K562 (cell line): ENCODE results near the gene WFDC12.

Experiments
- CTCF ChIP-seq, 3 experiments: IDR thresholded peaks in 2 of 3; conservative IDR thresholded peaks in 1 of 3; 2 replicates each; pipeline ENCODE4 v1.5.1; 2011 to 2012; ENCODE audit warnings: low read length in 3 of 3, mild to moderate bottlenecking in 3 of 3, control low read depth in 2 of 3, improper control_type of control experiment in 1 of 3, inconsistent platforms in 1 of 3, low read depth in 1 of 3, mixed read lengths in 1 of 3, moderate library complexity in 1 of 3; ENCODE audit not compliant: insufficient read depth in 2 of 3
- EP300 ChIP-seq: IDR thresholded peaks from 2 replicates; pipeline ENCODE4 v1.6.1; 2012; ENCODE audit warnings: low read length, improper control_type of control experiment
- JUN ChIP-seq, 2 experiments: sonication (generic) in 1 of 2; formaldehyde crosslinking in 1 of 2; IDR thresholded peaks; 2 replicates each; pipeline versions ENCODE4 v1.6.1 to v1.8.0; 2012 to 2022; ENCODE audit warnings: borderline replicate concordance in 2 of 2, mild to moderate bottlenecking in 2 of 2, improper control_type of control experiment in 1 of 2, low read depth in 1 of 2, low read length in 1 of 2, missing genetic modification reagents in 1 of 2
- MYNN ChIP-seq, 2 experiments: sonication (generic); formaldehyde crosslinking in 1 of 2; IDR thresholded peaks; 2 replicates each; pipeline versions ENCODE4 v1.5.0 to v1.6.1; 2016 to 2020; ENCODE audit warnings: antibody characterized with exemption in 1 of 2, missing genetic modification reagents in 1 of 2
- NFXL1 ChIP-seq: fragments of 450-650 bp; formaldehyde crosslinking; IDR thresholded peaks from 2 replicates; pipeline ENCODE4 v1.4.0; 2021; ENCODE audit warnings: mild to moderate bottlenecking
- SMAD4 ChIP-seq: fragments of 250-450 bp; sonication (Bioruptor Pico); conservative IDR thresholded peaks from 2 replicates; pipeline ENCODE4 v1.8.0; 2021; ENCODE audit warnings: inconsistent platforms, mild to moderate bottlenecking, moderate library complexity
- SMARCC2 ChIP-seq: fragments of 450-650 bp; IDR thresholded peaks from 2 replicates; pipeline ENCODE4 v1.6.1; 2017; ENCODE audit warnings: antibody characterized with exemption, moderate library complexity, mild to moderate bottlenecking, low read depth
- TCF7 ChIP-seq: sonication (generic); IDR thresholded peaks from 2 replicates; pipeline ENCODE4 v1.6.1; 2016; ENCODE audit warnings: antibody characterized with exemption, borderline replicate concordance
- ZBTB7A ChIP-seq: IDR thresholded peaks from 2 replicates; pipeline ENCODE4 v1.6.1; 2011; ENCODE audit warnings: low read depth, mild to moderate bottlenecking, low read length, moderate library complexity, borderline replicate concordance; ENCODE audit not compliant: control insufficient read depth
- ZNF146 ChIP-seq: IDR thresholded peaks from one replicate; pipeline ENCODE4 v1.6.1; 2018; ENCODE audit warnings: missing compliant biosample characterization; ENCODE audit not compliant: unreplicated experiment
- ZNF561 ChIP-seq: fragments of 450-650 bp; formaldehyde crosslinking; conservative IDR thresholded peaks from 2 replicates; pipeline ENCODE4 v1.4.0; 2020; ENCODE audit warnings: mild to moderate bottlenecking, moderate library complexity
- TF ChIP-seq, protein P1 (sequence below), 2 experiments: fragments of 200-800 bp in 1 of 2; sonication (Bioruptor generic) in 1 of 2; sonication (generic) in 1 of 2; formaldehyde crosslinking in 1 of 2; IDR thresholded peaks in 1 of 2; conservative IDR thresholded peaks in 1 of 2; 2 replicates each; pipeline versions ENCODE4 v1.5.0 to v1.6.1; 2016 to 2020; ENCODE audit warnings: missing compliant biosample characterization in 1 of 2, missing genetic modification characterization in 1 of 2, missing genetic modification reagents in 1 of 2
- TF ChIP-seq, protein P2 (sequence below), 2 experiments: fragments of 450-650 bp in 1 of 2; sonication (generic) in 1 of 2; formaldehyde crosslinking in 1 of 2; IDR thresholded peaks in 1 of 2; conservative IDR thresholded peaks in 1 of 2; 2 replicates each; pipeline versions ENCODE4 v1.6.1 to v1.8.1; 2016 to 2023; ENCODE audit warnings: mild to moderate bottlenecking in 2 of 2, moderate library complexity in 2 of 2, inconsistent platforms in 1 of 2, missing genetic modification reagents in 1 of 2

DNA sequence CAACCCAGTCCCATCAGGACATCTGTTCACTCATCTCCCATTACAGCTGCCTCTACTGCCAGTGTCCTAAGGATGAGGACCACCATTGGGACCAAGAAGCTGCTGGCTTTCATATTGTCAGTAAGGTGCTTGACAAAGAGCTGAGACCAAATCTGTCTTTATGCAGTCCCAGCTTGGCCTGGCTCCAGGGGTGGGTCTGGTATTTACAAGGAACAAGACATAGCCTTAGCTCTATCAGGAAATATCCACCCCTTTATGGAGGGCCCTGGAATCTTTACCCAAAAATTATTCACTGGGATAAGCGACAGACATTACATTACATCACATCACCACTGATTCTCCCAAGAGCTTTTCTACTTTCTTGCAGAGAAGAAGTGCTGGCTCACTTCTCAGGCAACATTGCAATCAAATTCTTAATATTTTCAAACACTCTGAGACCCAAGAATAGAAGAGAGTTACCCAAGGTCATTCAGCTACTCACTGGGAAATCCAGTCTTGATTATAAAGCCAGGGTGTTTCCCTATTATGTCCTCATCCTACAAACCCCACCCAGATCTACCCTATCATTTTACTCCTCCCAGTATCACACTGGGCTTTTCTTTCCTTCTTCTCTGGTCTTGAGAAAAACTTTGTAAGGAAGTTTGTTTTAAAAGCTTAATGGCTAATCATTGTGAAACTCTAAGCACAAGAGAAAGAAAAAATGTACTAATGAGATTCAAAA, 39.0 kb upstream of the WFDC12 start:
- TF ChIP-seq, protein P1, sequence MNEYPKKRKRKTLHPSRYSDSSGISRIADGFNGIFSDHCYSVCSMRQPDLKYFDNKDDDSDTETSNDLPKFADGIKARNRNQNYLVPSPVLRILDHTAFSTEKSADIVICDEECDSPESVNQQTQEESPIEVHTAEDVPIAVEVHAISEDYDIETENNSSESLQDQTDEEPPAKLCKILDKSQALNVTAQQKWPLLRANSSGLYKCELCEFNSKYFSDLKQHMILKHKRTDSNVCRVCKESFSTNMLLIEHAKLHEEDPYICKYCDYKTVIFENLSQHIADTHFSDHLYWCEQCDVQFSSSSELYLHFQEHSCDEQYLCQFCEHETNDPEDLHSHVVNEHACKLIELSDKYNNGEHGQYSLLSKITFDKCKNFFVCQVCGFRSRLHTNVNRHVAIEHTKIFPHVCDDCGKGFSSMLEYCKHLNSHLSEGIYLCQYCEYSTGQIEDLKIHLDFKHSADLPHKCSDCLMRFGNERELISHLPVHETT (CRISPR knock-in tag; conservative IDR thresholded peaks at IDR 0.05 in 1 of 2, IDR thresholded peaks at IDR 0.05 in 1 of 2), result no peak
- TF ChIP-seq ZBTB7A (no peak), SMAD4 (no peak), ZNF561 (CRISPR knock-in tag) (no peak), MYNN (IDR thresholded peaks at IDR 0.05) (no peak), MYNN (CRISPR knock-in tag; IDR thresholded peaks at IDR 0.05) (no peak), EP300 (no peak), TCF7 (no peak), NFXL1 (CRISPR knock-in tag) (no peak), ZNF146 (CRISPR knock-in tag) (no peak), JUN (IDR thresholded peaks at IDR 0.05; ENCODE audit: borderline replicate concordance, low read depth, low read length) (no peak), JUN (CRISPR knock-in tag; IDR thresholded peaks at IDR 0.05; ENCODE audit: borderline replicate concordance) (no peak), SMARCC2 (no peak), CTCF (IDR thresholded peaks at IDR 0.05 in 2 of 3, conservative IDR thresholded peaks at IDR 0.05 in 1 of 3; ENCODE audit: insufficient read depth in 2 of 3, low read depth in 1 of 3, low read length in 3 of 3) (no peak)
- TF ChIP-seq, protein P2, sequence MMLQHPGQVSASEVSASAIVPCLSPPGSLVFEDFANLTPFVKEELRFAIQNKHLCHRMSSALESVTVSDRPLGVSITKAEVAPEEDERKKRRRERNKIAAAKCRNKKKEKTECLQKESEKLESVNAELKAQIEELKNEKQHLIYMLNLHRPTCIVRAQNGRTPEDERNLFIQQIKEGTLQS (IDR thresholded peaks at IDR 0.05), result no peak
- TF ChIP-seq, protein P2 (CRISPR knock-in tag; conservative IDR thresholded peaks at IDR 0.05), result no peak
